NB4 (cell line): Measurements from ENCODE around the gene CFAP97D2.

Experiments used
- CTCF ChIP-seq: IDR thresholded peaks from one replicate; pipeline ENCODE4 v1.5.1; 2012; ENCODE audit warnings: low read depth, low read length
- MAX ChIP-seq: IDR thresholded peaks from 2 replicates; pipeline ENCODE4 v1.6.1; 2011; ENCODE audit warnings: low read depth, low read length
- POLR2A ChIP-seq: IDR thresholded peaks from 2 replicates; pipeline ENCODE4 v1.6.1; 2011; ENCODE audit warnings: mild to moderate bottlenecking; ENCODE audit not compliant: insufficient read length; ENCODE audit errors: extremely low read depth

- no peak for TF ChIP-seq CTCF
- TF ChIP-seq POLR2A, result no peak
- TF ChIP-seq MAX, result no peak
Measured at GRCh38 chr13:114135731-114136171, 43.3 kb upstream of the CFAP97D2 start.
